Gastroesophageal sphincter (tissue), 3 donors: ENCODE data around the gene CEP83.
"Not testable (repeated sequence)": the region's sequence is repeated elsewhere in the genome, so short reads cannot be mapped to it uniquely, and the experiment has no call there.

Source experiments
- POLR2A ChIP-seq, 2 donors: fragments of 450-650 bp; IDR thresholded peaks; one replicate each; pipeline ENCODE4 v1.6.1; 2017; ENCODE audit warnings: antibody characterized with exemption in 2 of 2, mild to moderate bottlenecking in 2 of 2, moderate library complexity in 1 of 2
- TF ChIP-seq, protein P1 (sequence below), 4 experiments: fragments of 200-600 bp in 2 of 4; fragments of 450-650 bp in 2 of 4; sonication (generic) in 1 of 4; IDR thresholded peaks; one replicate each; pipeline ENCODE4 v1.5.1; 2017 to 2019; ENCODE audit warnings: antibody characterized with exemption in 4 of 4, mild to moderate bottlenecking in 2 of 4, moderate library complexity in 2 of 4

DNA sequence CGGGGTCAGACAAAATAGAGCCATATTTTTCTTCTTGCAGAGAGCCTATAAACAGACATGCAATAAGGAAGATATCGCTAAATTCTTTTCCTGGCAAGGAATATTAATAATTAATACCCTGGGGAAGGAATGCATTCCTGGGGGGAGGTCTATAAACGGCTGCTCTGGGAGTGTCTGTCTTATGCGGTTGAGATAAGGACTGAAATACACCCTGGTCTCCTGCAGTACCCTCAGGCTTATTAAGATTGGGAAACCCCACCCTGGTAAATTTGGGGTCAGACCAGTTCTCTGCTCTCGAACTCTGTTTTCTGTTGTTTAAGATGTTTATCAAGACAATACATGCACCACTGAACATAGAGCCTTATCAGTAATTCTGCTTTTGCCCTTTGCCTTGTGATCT lies 61.0 kb downstream of the CEP83 start:
- not testable (repeated sequence) for TF ChIP-seq POLR2A (IDR thresholded peaks at IDR 0.05)
- TF ChIP-seq, protein P1, sequence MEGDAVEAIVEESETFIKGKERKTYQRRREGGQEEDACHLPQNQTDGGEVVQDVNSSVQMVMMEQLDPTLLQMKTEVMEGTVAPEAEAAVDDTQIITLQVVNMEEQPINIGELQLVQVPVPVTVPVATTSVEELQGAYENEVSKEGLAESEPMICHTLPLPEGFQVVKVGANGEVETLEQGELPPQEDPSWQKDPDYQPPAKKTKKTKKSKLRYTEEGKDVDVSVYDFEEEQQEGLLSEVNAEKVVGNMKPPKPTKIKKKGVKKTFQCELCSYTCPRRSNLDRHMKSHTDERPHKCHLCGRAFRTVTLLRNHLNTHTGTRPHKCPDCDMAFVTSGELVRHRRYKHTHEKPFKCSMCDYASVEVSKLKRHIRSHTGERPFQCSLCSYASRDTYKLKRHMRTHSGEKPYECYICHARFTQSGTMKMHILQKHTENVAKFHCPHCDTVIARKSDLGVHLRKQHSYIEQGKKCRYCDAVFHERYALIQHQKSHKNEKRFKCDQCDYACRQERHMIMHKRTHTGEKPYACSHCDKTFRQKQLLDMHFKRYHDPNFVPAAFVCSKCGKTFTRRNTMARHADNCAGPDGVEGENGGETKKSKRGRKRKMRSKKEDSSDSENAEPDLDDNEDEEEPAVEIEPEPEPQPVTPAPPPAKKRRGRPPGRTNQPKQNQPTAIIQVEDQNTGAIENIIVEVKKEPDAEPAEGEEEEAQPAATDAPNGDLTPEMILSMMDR (IDR thresholded peaks at IDR 0.05) = not testable (repeated sequence)
